Liver (tissue), 3 donors: ENCODE measurements around the gene RAE1.

Source experiments
- FOXA2 ChIP-seq: IDR thresholded peaks from 2 replicates; pipeline ENCODE4 v1.6.1; 2016; ENCODE audit warnings: antibody characterized with exemption
- RAD21 ChIP-seq, 2 donors: IDR thresholded peaks; 2 replicates each; pipeline ENCODE4 v1.6.1; 2016; ENCODE audit warnings: antibody characterized with exemption in 2 of 2, mild to moderate bottlenecking in 2 of 2
- TF ChIP-seq, protein P1 (sequence below): fragments of 150-350 bp; IDR thresholded peaks from 2 replicates; pipeline ENCODE4 v1.5.1; 2017; ENCODE audit warnings: improper control_type of control experiment, low read depth, low read length; ENCODE audit not compliant: missing input control
- TF ChIP-seq, protein P2 (sequence below): IDR thresholded peaks from 2 replicates; pipeline ENCODE4 v1.6.1; 2016; ENCODE audit warnings: antibody characterized with exemption, mild to moderate bottlenecking
- donor health status: healthy.
- donor health status: healthy.

DNA sequence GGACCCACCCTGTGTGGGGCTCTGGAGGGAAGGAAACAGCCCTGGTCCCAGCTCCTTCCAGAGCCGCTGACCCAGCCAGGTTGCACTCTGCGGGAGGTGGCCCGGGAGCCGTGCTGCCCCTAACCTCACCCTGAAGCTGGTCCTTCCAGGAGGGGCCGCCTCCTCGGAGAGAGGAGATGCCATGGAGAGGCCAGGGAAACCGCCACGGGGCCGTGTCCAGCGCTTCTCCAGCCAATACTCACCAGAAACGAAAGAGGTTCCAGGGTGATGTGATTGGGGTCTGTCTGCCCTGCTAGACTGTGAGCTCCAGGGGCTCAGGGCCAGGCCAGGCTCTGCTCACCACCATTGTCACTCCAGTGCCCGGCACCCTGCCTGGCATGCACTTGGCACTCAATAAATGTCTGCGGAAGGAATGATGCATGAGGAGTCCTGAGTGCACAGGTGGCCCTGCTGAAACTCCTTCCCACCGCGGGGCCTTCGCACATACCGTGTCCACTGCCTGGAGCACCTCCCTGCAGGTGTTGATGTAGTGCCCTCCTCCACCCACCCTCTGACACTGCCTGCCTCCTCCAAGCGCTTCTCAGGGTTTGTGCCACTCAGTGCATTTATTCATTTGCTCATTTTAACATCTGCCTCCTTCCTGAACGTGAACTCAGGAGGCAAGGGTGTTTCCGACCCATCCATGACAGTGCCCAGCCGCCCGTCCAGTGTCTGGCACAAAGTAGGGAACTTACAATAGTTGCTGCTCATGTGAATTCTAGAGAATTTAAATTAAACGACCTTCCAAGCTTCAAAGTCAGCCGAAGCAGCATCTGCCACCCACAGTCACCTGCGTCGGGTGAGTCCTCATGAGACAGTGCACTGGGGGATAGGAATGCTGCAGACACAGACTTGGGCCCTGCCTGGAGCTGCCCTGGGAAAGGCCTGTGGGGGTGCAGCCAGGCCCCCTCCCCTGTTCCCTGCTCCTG is 70.5 kb downstream of the RAE1 start:
- TF ChIP-seq, protein P1, sequence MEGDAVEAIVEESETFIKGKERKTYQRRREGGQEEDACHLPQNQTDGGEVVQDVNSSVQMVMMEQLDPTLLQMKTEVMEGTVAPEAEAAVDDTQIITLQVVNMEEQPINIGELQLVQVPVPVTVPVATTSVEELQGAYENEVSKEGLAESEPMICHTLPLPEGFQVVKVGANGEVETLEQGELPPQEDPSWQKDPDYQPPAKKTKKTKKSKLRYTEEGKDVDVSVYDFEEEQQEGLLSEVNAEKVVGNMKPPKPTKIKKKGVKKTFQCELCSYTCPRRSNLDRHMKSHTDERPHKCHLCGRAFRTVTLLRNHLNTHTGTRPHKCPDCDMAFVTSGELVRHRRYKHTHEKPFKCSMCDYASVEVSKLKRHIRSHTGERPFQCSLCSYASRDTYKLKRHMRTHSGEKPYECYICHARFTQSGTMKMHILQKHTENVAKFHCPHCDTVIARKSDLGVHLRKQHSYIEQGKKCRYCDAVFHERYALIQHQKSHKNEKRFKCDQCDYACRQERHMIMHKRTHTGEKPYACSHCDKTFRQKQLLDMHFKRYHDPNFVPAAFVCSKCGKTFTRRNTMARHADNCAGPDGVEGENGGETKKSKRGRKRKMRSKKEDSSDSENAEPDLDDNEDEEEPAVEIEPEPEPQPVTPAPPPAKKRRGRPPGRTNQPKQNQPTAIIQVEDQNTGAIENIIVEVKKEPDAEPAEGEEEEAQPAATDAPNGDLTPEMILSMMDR: no peak
- TF ChIP-seq, protein P2, sequence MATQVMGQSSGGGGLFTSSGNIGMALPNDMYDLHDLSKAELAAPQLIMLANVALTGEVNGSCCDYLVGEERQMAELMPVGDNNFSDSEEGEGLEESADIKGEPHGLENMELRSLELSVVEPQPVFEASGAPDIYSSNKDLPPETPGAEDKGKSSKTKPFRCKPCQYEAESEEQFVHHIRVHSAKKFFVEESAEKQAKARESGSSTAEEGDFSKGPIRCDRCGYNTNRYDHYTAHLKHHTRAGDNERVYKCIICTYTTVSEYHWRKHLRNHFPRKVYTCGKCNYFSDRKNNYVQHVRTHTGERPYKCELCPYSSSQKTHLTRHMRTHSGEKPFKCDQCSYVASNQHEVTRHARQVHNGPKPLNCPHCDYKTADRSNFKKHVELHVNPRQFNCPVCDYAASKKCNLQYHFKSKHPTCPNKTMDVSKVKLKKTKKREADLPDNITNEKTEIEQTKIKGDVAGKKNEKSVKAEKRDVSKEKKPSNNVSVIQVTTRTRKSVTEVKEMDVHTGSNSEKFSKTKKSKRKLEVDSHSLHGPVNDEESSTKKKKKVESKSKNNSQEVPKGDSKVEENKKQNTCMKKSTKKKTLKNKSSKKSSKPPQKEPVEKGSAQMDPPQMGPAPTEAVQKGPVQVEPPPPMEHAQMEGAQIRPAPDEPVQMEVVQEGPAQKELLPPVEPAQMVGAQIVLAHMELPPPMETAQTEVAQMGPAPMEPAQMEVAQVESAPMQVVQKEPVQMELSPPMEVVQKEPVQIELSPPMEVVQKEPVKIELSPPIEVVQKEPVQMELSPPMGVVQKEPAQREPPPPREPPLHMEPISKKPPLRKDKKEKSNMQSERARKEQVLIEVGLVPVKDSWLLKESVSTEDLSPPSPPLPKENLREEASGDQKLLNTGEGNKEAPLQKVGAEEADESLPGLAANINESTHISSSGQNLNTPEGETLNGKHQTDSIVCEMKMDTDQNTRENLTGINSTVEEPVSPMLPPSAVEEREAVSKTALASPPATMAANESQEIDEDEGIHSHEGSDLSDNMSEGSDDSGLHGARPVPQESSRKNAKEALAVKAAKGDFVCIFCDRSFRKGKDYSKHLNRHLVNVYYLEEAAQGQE: no peak
- TF ChIP-seq RAD21 (IDR thresholded peaks at IDR 0.05) (no peak), FOXA2 (no peak)
